HFF-Myc (cell line): ENCODE measurements around the gene SPTBN2.

Experiments
- DNase-seq: peaks from one replicate; pipeline ENCODE4 v3.0.0-alpha.2; 2011; ENCODE audit warnings: low read depth; ENCODE audit errors: extremely low read depth
- H3K4me3 ChIP-seq: replicated peaks from 2 replicates; pipeline ENCODE4 v1.5.1; 2011; ENCODE audit warnings: low read depth, mild to moderate bottlenecking, control low read depth, low read length
- CTCF ChIP-seq: IDR thresholded peaks from 2 replicates; pipeline ENCODE4 v1.5.1; 2012; ENCODE audit warnings: mild to moderate bottlenecking, low read depth, low read length, control low read depth; ENCODE audit errors: missing control alignments

The SPTBN2 gene

DNA sequence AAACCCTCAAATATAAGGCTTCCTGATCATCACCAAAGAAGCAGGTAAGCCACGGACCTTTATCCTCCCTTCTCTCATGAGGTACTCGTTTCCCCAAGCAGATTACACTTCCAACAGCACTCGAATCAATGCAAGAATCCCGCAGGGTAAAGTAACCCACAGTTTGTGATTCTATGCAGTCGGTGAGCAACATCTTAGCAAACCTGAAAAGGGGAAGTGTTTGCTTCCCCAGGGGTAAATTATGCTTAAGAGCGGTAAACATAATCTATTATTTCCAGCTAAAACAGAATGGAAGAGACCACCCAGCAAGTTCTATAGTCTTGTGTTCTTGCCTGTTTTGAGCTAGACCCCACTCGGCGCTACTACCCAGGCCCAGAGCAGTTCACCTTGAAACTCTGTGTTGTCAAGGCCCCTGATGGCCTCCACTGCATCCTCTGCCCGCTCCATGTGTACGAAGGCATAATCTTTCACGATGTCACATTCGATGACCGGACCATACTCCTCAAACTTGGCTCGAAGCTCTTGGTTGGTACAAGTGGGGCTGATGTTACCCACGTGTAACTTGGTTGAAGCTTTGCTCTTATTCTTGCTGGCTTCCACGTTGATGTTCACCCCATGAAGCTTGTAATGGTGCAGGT is 52.6 kb downstream of the SPTBN2 start:
- DNase-seq, result no peak
- TF ChIP-seq CTCF, result no peak
- H3K4me3 ChIP-seq, result peak overlapping the region; percentile 58

- no peak for DNase-seq
- TF ChIP-seq CTCF, result no peak
- H3K4me3 ChIP-seq, result no peak overlapping the region
These were observed 53.9 kb downstream of the SPTBN2 start for GRCh38 chr11:66674964-66675602.

- DNase-seq, result no peak
- H3K4me3 ChIP-seq, result no peak overlapping the region
- TF ChIP-seq CTCF, result no peak
These were observed 58.2 kb downstream of the SPTBN2 start for GRCh38 chr11:66670816-66671215.

- no peak for DNase-seq
- TF ChIP-seq CTCF, result no peak
- H3K4me3 ChIP-seq, result no peak overlapping the region
These were observed 63.6 kb downstream of the SPTBN2 start for GRCh38 chr11:66665369-66665768.

GRCh38 chr11:66663741-66664296 is 65.2 kb downstream of the SPTBN2 start:
- TF ChIP-seq CTCF, result no peak
- DNase-seq, result no peak

GRCh38 chr11:66659763-66660162 is 69.3 kb downstream of the SPTBN2 start:
- TF ChIP-seq CTCF, result no peak
- H3K4me3 ChIP-seq, result no peak overlapping the region
- no peak for DNase-seq

More at GRCh38 chr11:66663741-66664296, 65.2 kb downstream of the SPTBN2 start:
- H3K4me3 ChIP-seq, result no peak overlapping the region

- TF ChIP-seq CTCF, result no peak
- H3K4me3 ChIP-seq, result no peak overlapping the region
- no peak for DNase-seq
These were observed 75.9 kb downstream of the SPTBN2 start for GRCh38 chr11:66653123-66653522.
